Liver (tissue), 9 donors: ENCODE data around the gene NOS2. TPM values are rescaled to one million over a fixed set of nuclear protein-coding genes. Genes with fewer than 3 reads are reported as not detected.

ENCODE experiments used
- DNase-seq: peaks from one replicate; pipeline ENCODE4 v3.0.0-alpha.2; 2017; ENCODE audit warnings: low spot score
- H3K27ac ChIP-seq, 2 donors: one replicate each; pipeline ENCODE4 v1.7.0; 2013; ENCODE audit warnings: inconsistent platforms in 2 of 2, low read length in 2 of 2, control low read depth in 1 of 2, low read depth in 1 of 2, mild to moderate bottlenecking in 1 of 2
- H3K27me3 ChIP-seq, 4 donors: one replicate each; pipeline versions ENCODE4 v1.6.1 to v1.7.0; 2013; ENCODE audit warnings: low read length in 3 of 4, inconsistent platforms in 1 of 4, mild to moderate bottlenecking in 1 of 4, moderate library complexity in 1 of 4; ENCODE audit not compliant: control insufficient read depth in 4 of 4, insufficient read depth in 4 of 4
- H3K36me3 ChIP-seq, 4 donors: one replicate each; pipeline versions ENCODE4 v1.6.1 to v1.7.0; 2013; ENCODE audit warnings: low read length in 3 of 4, mild to moderate bottlenecking in 3 of 4, low read depth in 1 of 4, moderate library complexity in 1 of 4; ENCODE audit not compliant: control insufficient read depth in 4 of 4, insufficient read depth in 3 of 4
- H3K4me1 ChIP-seq, 4 donors: one replicate each; pipeline versions ENCODE4 v1.6.1 to v1.7.0; 2013; ENCODE audit warnings: low read length in 3 of 4, mild to moderate bottlenecking in 3 of 4, moderate library complexity in 1 of 4; ENCODE audit not compliant: control insufficient read depth in 4 of 4, insufficient read depth in 4 of 4
- H3K4me3 ChIP-seq, 3 donors: one replicate each; pipeline versions ENCODE4 v1.6.1 to v1.7.0; 2013; ENCODE audit warnings: low read length in 3 of 3, control low read depth in 1 of 3, low read depth in 1 of 3, mild to moderate bottlenecking in 1 of 3
- H3K9ac ChIP-seq, 2 donors: one replicate each; pipeline ENCODE4 v1.7.0; 2013; ENCODE audit warnings: low read length in 2 of 2, mild to moderate bottlenecking in 2 of 2, moderate library complexity in 2 of 2, control low read depth in 1 of 2, low read depth in 1 of 2
- H3K9me3 ChIP-seq, 4 donors: one replicate each; pipeline versions ENCODE4 v1.6.1 to v1.7.0; 2013; ENCODE audit warnings: low read length in 3 of 4; ENCODE audit not compliant: control insufficient read depth in 4 of 4
- ATF3 ChIP-seq: IDR thresholded peaks from 2 replicates; pipeline ENCODE4 v1.6.1; 2016; ENCODE audit warnings: antibody characterized with exemption
- CTCF ChIP-seq: fragments of 150-350 bp; IDR thresholded peaks from 2 replicates; pipeline ENCODE4 v1.5.1; 2017; ENCODE audit warnings: improper control_type of control experiment, low read depth, low read length; ENCODE audit not compliant: missing input control
- EGR1 ChIP-seq, 2 donors: IDR thresholded peaks; 2 replicates each; pipeline ENCODE4 v1.6.1; 2016 to 2018; ENCODE audit warnings: antibody characterized with exemption in 2 of 2, low read depth in 2 of 2
- FOXA1 ChIP-seq: IDR thresholded peaks from 2 replicates; pipeline ENCODE4 v1.6.1; 2016; ENCODE audit warnings: antibody characterized with exemption
- FOXA2 ChIP-seq: IDR thresholded peaks from 2 replicates; pipeline ENCODE4 v1.6.1; 2016; ENCODE audit warnings: antibody characterized with exemption
- HNF4A ChIP-seq, 2 donors: conservative IDR thresholded peaks; 2 replicates each; pipeline ENCODE4 v1.6.1; 2016; ENCODE audit warnings: antibody characterized with exemption in 2 of 2, mild to moderate bottlenecking in 2 of 2
- HNF4G ChIP-seq: IDR thresholded peaks from 2 replicates; pipeline ENCODE4 v1.6.1; 2016; ENCODE audit warnings: antibody characterized with exemption
- JUND ChIP-seq, 2 donors: IDR thresholded peaks; 2 replicates each; pipeline ENCODE4 v1.6.1; 2016; ENCODE audit warnings: antibody characterized with exemption in 2 of 2
- MAX ChIP-seq: IDR thresholded peaks from 2 replicates; pipeline ENCODE4 v1.6.1; 2016; ENCODE audit warnings: antibody characterized with exemption
- NR2F2 ChIP-seq: IDR thresholded peaks from 2 replicates; pipeline ENCODE4 v1.6.1; 2016; ENCODE audit warnings: antibody characterized with exemption
- RAD21 ChIP-seq, 2 donors: IDR thresholded peaks; 2 replicates each; pipeline ENCODE4 v1.6.1; 2016; ENCODE audit warnings: antibody characterized with exemption in 2 of 2, mild to moderate bottlenecking in 2 of 2
- REST ChIP-seq: IDR thresholded peaks from 2 replicates; pipeline ENCODE4 v1.6.1; 2016; ENCODE audit warnings: antibody characterized with exemption, mild to moderate bottlenecking
- RXRA ChIP-seq, 2 donors: IDR thresholded peaks; 2 replicates each; pipeline ENCODE4 v1.6.1; 2017 to 2018; ENCODE audit warnings: antibody characterized with exemption in 2 of 2, mild to moderate bottlenecking in 1 of 2
- SP1 ChIP-seq: IDR thresholded peaks from 2 replicates; pipeline ENCODE4 v1.6.1; 2018; ENCODE audit warnings: antibody characterized with exemption, mild to moderate bottlenecking
- TAF1 ChIP-seq: conservative IDR thresholded peaks from 2 replicates; pipeline ENCODE4 v1.6.1; 2016; ENCODE audit warnings: antibody characterized with exemption, mild to moderate bottlenecking
- YY1 ChIP-seq: IDR thresholded peaks from 2 replicates; pipeline ENCODE4 v1.6.1; 2016; ENCODE audit warnings: antibody characterized with exemption, mild to moderate bottlenecking
- ZBTB33 ChIP-seq: IDR thresholded peaks from 2 replicates; pipeline ENCODE4 v1.6.1; 2016; ENCODE audit warnings: antibody characterized with exemption
- WGBS: extraction: QIAGEN DNeasy Blood & Tissue Kit; methylation state at CpG from one replicate; pipeline ENCODE4 v1.1.7; 2013; 5-methylcytosine and 5-hydroxymethylcytosine counted together
- polyA plus RNA-seq, 2 donors: library from polyadenylated mRNA; stranded (reverse) in 1 of 2; unstranded in 1 of 2; fragments of 200-250 nt in 1 of 2; fragments of >200 nt in 1 of 2; fragmentation: Nextera tagmentation in 1 of 2; extraction: Ambion mirVana in 1 of 2; gene quantifications; one replicate each; pipeline versions ENCODE4 v1.2.1 to v1.2.3, GENCODE V29; 2013 to 2015
- total RNA-seq, 2 donors: library from RNA; depleted of rRNA; stranded (reverse); fragments of >200 nt; gene quantifications; one replicate each; pipeline ENCODE4 v1.2.3, GENCODE V29; 2014
- donor health status: healthy.
- donor health status: healthy.
- donor health status: healthy.
- donor health status: healthy.
- donor health status: healthy.

NOS2 gene
- total and polyA plus RNA-seq, 4 donors, result under 0.01 to 0.01 TPM; not detected in 2

- DNase-seq, result no peak
- TF ChIP-seq EGR1 (IDR thresholded peaks at IDR 0.05; ENCODE audit: low read depth in 2 of 2) (no peak), SP1 (no peak), TAF1 (no peak), NR2F2 (no peak), REST (no peak), YY1 (no peak), FOXA1 (no peak), MAX (no peak), JUND (IDR thresholded peaks at IDR 0.05) (no peak), ATF3 (no peak), HNF4G (no peak), CTCF (no peak), ZBTB33 (no peak), RAD21 (IDR thresholded peaks at IDR 0.05) (no peak), RXRA (IDR thresholded peaks at IDR 0.05) (no peak), HNF4A (conservative IDR thresholded peaks at IDR 0.05) (no peak), FOXA2 (no peak)
- Histone ChIP-seq H3K4me3 (no peak overlapping the region), H3K27me3 (no peaks in the 10 kb centered on the region), H3K9ac (no peak overlapping the region), H3K9me3 (no peaks in the 10 kb centered on the region), H3K4me1 (peaks cover 2 to 11% (median 6%) of the 10 kb centered on the region in 4 donors), H3K36me3 (no peaks in the 10 kb centered on the region), H3K27ac (no peak overlapping the region)
- WGBS, result 86% methylated on average over 9 of the region's 9 CpGs
These were observed 49.3 kb upstream of the NOS2 start for GRCh38 chr17:27849474-27850185.
